Right atrium auricular region (tissue), 2 donors: ENCODE results near the gene IFRD2. TPM values are rescaled to one million over a fixed set of nuclear protein-coding genes. Genes with fewer than 3 reads are reported as not detected.
A peak's percentile ranks its signal among the peaks of the same experiment; 100 is the strongest.
"Not testable (repeated sequence)": the region's sequence is repeated elsewhere in the genome, so short reads cannot be mapped to it uniquely, and the experiment has no call there.

Experiments used
- DNase-seq: peaks from one replicate; pipeline ENCODE4 v3.0.0-alpha.2; 2019; ENCODE audit warnings: low spot score
- H3K27ac ChIP-seq, 2 donors: fragments of 200-600 bp; sonication (generic); 1 replicate in 1 of 2; 2 replicates in 1 of 2; pipeline ENCODE4 v1.5.1; 2016 to 2019
- H3K27me3 ChIP-seq, 2 donors: fragments of 200-600 bp; sonication (generic); one replicate each; pipeline versions ENCODE4 v1.5.1 to v1.6.0; 2017 to 2019
- H3K36me3 ChIP-seq: fragments of 200-600 bp; sonication (generic); one replicate; pipeline ENCODE4 v1.5.1; 2016
- H3K4me1 ChIP-seq, 2 donors: fragments of 200-600 bp; sonication (generic); one replicate each; pipeline versions ENCODE4 v1.5.1 to v1.6.0; 2017 to 2019
- H3K4me3 ChIP-seq, 2 donors: fragments of 200-600 bp; sonication (generic); 1 replicate in 1 of 2; 2 replicates in 1 of 2; pipeline ENCODE4 v1.5.1; 2017 to 2019; ENCODE audit warnings: mild to moderate bottlenecking in 1 of 2, moderate library complexity in 1 of 2
- H3K9me3 ChIP-seq, 2 donors: fragments of 200-600 bp; sonication (generic); one replicate each; pipeline ENCODE4 v1.5.1; 2019
- total RNA-seq, 2 donors: library from RNA; depleted of rRNA; stranded (reverse); fragments of >200 nt; gene quantifications; one replicate each; pipeline ENCODE4 v1.1.0, GENCODE V29; 2016
- TF ChIP-seq, protein P1 (sequence below), 2 donors: fragments of 200-600 bp; sonication (generic); IDR thresholded peaks; one replicate each; pipeline ENCODE4 v1.5.1; 2019; ENCODE audit warnings: antibody characterized with exemption in 2 of 2

The IFRD2 gene
- total RNA-seq, 2 donors from 2014 or later = 51.0 to 58.5 TPM

DNA sequence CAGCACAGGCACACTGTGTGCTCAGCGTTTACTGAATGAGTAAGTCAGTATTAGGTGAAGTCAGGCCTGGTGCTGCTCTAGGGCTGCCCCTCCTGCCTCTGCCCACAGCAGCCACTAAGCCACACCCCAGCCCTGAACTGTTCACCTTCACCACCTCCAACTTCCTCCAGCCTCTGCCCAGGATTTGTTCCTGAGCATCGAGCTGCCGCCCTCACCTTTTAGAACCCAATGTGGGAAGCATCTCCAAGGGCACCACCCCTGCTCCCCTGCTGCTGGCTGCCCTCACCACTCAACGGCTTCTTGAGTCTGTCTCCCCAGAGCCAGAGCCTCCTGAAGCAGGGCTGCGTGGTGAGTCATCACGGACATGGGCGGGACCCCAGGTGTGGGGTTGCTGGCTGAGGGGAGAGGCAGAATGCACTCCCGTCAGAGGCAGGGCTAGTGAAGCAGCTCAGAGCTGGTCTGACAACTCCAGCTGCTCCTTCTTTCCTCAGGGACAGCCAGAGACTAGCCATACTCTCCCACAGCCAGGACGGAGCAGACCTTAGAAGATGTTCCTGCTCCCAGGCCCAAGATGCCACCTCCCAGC, 24.5 kb upstream of the IFRD2 start:
- Histone ChIP-seq H3K36me3 (peaks cover 26% of the 10 kb centered on the region), H3K4me3 (no peak overlapping the region), H3K27me3 (no peaks in the 10 kb centered on the region), H3K4me1 (peaks cover 0 to 44% of the 10 kb centered on the region in 2 donors), H3K27ac (peak overlapping the region in 1 of 2 donors; percentile 93), H3K9me3 (no peaks in the 10 kb centered on the region)
- TF ChIP-seq, protein P1, sequence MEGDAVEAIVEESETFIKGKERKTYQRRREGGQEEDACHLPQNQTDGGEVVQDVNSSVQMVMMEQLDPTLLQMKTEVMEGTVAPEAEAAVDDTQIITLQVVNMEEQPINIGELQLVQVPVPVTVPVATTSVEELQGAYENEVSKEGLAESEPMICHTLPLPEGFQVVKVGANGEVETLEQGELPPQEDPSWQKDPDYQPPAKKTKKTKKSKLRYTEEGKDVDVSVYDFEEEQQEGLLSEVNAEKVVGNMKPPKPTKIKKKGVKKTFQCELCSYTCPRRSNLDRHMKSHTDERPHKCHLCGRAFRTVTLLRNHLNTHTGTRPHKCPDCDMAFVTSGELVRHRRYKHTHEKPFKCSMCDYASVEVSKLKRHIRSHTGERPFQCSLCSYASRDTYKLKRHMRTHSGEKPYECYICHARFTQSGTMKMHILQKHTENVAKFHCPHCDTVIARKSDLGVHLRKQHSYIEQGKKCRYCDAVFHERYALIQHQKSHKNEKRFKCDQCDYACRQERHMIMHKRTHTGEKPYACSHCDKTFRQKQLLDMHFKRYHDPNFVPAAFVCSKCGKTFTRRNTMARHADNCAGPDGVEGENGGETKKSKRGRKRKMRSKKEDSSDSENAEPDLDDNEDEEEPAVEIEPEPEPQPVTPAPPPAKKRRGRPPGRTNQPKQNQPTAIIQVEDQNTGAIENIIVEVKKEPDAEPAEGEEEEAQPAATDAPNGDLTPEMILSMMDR (IDR thresholded peaks at IDR 0.05) = no peak
- DNase-seq = no peak

DNA sequence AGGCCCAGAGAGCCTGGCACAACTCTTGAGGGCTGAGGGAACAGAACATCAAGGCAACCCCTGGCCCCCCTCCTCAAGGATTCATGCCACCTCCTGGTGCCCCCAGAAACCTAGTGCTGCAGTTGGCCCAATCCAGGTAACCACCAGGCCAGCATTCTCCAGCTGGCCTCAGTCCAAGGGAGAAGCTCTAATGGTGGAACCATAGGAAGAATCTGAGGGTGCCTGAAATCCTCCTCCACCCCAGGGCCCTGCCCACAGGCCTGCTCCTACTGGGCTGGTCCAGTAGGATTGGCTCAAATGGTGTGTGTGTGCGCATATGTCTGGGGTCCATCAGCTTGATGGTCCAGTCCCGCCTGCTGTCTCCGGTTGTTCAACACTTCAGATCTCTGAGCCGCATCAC, 22.6 kb upstream of the IFRD2 start:
- Histone ChIP-seq H3K36me3 (peaks cover 26% of the 10 kb centered on the region), H3K4me1 (peaks cover 0 to 34% of the 10 kb centered on the region in 2 donors), H3K9me3 (no peaks in the 10 kb centered on the region), H3K27me3 (no peaks in the 10 kb centered on the region), H3K27ac (no peak overlapping the region), H3K4me3 (no peak overlapping the region)
- TF ChIP-seq, protein P1 (IDR thresholded peaks at IDR 0.05) = no peak
- DNase-seq = no peak

DNA sequence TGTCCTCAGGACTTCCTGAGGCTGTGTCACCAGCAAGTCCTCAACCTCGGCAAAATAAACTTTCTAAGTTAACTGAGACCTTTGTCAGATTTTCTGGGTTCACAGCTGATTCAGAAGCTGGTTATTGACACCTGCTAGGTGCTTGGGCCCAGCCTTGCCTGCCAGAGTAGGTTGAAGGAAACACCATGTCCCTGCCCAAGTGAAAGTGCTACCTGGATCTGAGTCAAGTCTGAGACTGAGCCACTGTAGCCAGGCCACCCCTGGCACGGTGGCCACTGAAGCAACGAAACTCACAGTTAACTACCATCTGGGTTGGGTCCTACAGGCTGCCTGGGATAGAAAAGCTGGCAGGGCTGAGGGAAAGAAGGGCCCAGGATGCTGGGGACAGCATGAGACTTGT, 22.1 kb upstream of the IFRD2 start:
- H3K9me3 ChIP-seq = no peaks in the 10 kb centered on the region
- TF ChIP-seq, protein P1 (IDR thresholded peaks at IDR 0.05) = no peak
- H3K4me3 ChIP-seq = no peak overlapping the region
- H3K27ac ChIP-seq = no peak overlapping the region
- no peak for DNase-seq
- no peaks in the 10 kb centered on the region for H3K27me3 ChIP-seq
- peaks cover 0 to 29% of the 10 kb centered on the region in 2 donors for H3K4me1 ChIP-seq
- H3K36me3 ChIP-seq = peaks cover 26% of the 10 kb centered on the region

DNA sequence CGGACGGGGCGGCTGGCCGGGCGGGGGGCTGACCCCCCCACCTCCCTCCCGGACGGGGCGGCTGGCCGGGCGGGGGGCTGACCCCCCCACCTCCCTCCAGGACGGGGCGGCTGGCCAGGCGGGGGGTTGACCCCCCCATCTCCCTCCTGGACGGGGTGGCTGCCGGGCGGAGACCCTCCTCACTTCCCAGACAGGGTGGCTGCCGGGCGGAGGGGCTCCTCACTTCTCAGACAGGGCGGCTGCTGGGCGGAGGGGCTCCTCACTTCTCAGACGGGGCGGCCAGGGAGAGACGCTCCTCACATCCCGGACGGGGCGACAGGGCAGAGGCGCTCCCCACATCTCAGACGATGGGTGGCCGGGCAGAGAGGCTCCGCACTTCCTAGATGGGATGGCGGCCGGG, 19.8 kb upstream of the IFRD2 start:
- not testable (repeated sequence) for H3K4me1 ChIP-seq, H3K36me3 ChIP-seq, DNase-seq, H3K4me3 ChIP-seq, H3K27ac ChIP-seq, H3K9me3 ChIP-seq, H3K27me3 ChIP-seq

DNA sequence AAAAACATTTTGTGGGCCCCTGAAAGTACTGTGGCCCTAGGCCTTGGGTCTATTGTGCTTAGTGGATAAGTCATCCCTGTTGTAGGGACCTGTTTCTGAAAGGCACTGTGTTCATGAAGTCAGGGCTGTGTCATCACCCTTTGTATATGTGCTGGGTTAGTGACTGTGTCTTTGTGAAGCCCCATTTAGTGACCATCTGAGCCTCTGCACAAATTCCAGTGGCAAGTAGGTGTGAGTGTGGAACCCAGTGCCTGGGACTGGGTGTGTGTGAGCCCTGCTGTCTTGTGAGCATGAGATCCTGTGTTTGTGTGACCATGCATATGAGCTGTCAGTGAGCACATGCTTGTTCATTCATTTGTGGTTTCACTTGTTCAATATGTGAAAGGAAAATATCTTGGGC, 12.4 kb upstream of the IFRD2 start:
- Histone ChIP-seq H3K36me3 (no peaks in the 10 kb centered on the region), H3K4me1 (peaks cover 0 to 37% of the 10 kb centered on the region in 2 donors), H3K4me3 (no peak overlapping the region), H3K27ac (no peak overlapping the region), H3K27me3 (no peaks in the 10 kb centered on the region), H3K9me3 (no peaks in the 10 kb centered on the region)
- TF ChIP-seq, protein P1 (IDR thresholded peaks at IDR 0.05) = no peak
- no peak for DNase-seq

DNA sequence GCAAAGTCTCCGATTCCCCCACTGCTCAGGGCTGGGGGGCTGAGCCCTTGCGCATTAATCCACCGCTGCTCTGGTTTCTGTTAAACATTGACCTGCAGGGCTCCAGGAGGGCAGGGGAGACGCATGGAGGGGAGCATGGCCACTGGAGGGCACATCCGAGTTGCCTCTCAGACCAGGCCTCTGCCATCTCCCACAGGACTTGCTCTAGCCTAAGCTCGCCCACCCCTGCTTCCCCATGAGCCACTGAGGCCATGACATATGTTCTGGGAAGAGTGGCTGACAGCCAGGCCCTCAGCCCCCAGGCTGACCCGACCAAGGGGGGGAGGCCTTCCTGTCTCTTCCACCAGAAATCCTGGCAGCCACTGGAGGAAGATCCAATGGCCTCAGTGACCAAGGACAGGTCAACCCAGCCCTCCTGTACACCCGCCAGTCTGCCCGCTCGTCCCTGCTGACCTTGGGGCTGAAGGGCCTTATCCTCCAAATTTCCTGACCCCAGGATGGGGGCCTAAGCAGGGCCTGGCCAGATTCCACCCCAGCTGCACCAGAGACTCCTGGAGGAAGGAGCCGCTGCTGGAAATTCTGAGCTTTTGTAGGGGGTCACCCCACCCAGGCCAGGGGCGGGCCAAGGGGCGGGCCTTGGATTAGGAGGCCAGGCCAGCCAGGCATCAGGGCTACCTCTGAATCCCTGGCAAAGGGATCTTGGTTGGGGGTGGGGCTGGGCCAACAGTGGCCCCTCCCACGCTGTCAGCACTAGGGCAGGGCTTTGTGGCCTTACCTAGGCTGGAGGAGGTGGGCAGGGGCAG, 11.0 kb upstream of the IFRD2 start, which contains the start of gene HYAL1:
Gene HYAL1, minus strand, starts transcription at position 562 of the 803 bp plus-strand sequence. CDS start 618 bp downstream, outside the sequence.
- Histone ChIP-seq H3K27me3 (no peaks in the 10 kb centered on the region), H3K9me3 (no peaks in the 10 kb centered on the region), H3K27ac (peak within 1 kb of the TSS; percentile 89 to 90), H3K4me1 (peaks cover 0 to 45% of the 10 kb centered on the region in 2 donors), H3K4me3 (peak within 1 kb of the TSS; percentile 42 to 43), H3K36me3 (no peaks in the 10 kb centered on the region)
- TF ChIP-seq, protein P1 (IDR thresholded peaks at IDR 0.05) = peak in 1 of 2 donors; percentile 35
- peak; percentile 90 for DNase-seq
